ENCODE results near the gene KSR1.

DNA sequence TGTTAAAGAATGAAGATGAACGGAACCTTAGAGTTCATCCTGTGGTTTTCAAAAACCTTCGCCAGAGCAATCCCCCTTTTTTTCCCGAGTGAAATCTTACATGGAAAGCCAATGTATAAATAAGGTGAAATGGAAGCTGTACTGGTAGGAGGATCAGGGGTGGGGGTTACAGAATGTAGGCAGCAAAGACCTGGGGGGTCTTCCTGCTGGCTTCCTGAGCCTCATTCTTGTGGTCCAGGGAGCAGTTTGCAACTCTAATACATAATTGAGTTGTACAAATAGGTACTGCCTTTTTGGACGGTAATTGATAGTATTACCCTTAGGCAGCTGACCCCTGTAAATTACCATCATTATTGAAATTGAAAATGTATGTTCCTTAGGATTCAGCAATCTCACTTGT is 34.1 kb downstream of the KSR1 start:
- TF ChIP-seq, protein P1, sequence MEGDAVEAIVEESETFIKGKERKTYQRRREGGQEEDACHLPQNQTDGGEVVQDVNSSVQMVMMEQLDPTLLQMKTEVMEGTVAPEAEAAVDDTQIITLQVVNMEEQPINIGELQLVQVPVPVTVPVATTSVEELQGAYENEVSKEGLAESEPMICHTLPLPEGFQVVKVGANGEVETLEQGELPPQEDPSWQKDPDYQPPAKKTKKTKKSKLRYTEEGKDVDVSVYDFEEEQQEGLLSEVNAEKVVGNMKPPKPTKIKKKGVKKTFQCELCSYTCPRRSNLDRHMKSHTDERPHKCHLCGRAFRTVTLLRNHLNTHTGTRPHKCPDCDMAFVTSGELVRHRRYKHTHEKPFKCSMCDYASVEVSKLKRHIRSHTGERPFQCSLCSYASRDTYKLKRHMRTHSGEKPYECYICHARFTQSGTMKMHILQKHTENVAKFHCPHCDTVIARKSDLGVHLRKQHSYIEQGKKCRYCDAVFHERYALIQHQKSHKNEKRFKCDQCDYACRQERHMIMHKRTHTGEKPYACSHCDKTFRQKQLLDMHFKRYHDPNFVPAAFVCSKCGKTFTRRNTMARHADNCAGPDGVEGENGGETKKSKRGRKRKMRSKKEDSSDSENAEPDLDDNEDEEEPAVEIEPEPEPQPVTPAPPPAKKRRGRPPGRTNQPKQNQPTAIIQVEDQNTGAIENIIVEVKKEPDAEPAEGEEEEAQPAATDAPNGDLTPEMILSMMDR (IDR thresholded peaks at IDR 0.05), result no peak
- TF ChIP-seq POLR2AphosphoS5 (IDR thresholded peaks at IDR 0.05; ENCODE audit: low read depth, low read length) (no peak), SIN3A (IDR thresholded peaks at IDR 0.05; ENCODE audit: borderline replicate concordance, insufficient read depth, low read depth, low read length) (no peak)
- TF ChIP-seq, protein P2, sequence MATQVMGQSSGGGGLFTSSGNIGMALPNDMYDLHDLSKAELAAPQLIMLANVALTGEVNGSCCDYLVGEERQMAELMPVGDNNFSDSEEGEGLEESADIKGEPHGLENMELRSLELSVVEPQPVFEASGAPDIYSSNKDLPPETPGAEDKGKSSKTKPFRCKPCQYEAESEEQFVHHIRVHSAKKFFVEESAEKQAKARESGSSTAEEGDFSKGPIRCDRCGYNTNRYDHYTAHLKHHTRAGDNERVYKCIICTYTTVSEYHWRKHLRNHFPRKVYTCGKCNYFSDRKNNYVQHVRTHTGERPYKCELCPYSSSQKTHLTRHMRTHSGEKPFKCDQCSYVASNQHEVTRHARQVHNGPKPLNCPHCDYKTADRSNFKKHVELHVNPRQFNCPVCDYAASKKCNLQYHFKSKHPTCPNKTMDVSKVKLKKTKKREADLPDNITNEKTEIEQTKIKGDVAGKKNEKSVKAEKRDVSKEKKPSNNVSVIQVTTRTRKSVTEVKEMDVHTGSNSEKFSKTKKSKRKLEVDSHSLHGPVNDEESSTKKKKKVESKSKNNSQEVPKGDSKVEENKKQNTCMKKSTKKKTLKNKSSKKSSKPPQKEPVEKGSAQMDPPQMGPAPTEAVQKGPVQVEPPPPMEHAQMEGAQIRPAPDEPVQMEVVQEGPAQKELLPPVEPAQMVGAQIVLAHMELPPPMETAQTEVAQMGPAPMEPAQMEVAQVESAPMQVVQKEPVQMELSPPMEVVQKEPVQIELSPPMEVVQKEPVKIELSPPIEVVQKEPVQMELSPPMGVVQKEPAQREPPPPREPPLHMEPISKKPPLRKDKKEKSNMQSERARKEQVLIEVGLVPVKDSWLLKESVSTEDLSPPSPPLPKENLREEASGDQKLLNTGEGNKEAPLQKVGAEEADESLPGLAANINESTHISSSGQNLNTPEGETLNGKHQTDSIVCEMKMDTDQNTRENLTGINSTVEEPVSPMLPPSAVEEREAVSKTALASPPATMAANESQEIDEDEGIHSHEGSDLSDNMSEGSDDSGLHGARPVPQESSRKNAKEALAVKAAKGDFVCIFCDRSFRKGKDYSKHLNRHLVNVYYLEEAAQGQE (IDR thresholded peaks at IDR 0.05; ENCODE audit: insufficient read depth in 1 of 2, low read depth in 2 of 2, low read length in 1 of 2), result no peak

All from Panc1 (cell line).